Measurements from ENCODE around the gene ACAP3. TPM values are rescaled to one million over a fixed set of nuclear protein-coding genes. Genes with fewer than 3 reads are reported as not detected.

Gene ACAP3
- total RNA-seq, 1 experiment from 2014 or later: 28.1 TPM

DNA sequence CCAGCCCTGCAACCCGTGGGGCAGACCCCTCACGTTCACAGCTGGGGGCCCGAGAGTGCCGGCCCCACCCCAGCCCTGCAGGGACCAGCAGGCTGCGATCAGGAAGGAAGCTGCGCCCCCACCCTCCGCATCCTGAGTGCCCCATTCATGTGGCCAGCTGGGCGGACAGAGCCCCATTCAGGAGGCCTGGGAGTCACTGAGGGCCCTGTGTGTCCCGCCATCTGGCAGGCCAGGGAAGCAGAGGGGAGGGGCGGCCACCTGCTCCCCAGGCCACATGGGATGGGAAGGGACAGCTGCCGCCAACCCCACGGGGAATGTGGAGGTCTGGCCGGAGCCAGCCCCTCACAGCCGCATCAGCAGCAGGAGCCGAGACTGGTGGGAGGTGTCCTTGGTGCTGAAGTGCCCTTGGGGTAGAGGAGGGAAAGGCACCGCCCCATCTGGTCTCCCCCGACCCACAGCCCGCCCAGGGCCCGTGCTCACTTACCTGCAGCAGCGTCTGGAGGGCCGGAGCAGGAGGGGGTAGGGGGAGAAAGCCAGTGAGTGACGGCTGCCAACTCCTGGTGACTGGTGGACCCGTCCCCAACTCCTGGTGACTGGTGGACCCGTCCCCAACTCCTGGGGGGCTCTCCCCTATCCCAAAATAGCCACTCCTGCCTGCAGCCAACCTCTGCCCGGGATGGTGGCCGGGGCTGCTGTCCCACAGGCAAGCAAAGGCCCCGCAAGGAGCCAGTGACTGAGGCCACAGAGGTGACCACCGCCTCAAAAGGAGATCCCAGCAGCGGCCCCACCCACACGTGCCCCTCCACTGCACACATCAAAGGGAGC lies 8.7 kb downstream of the ACAP3 start:
- peaks cover 13% of the 10 kb centered on the region; the same call in 1 of the 2 replicates for H4K20me1 ChIP-seq (ENCODE audit: insufficient read depth, low read depth, low read length)
- no peaks in the 10 kb centered on the region for H3K27me3 ChIP-seq (ENCODE audit: low read length)
- no peaks in the 10 kb centered on the region for H3K36me3 ChIP-seq (ENCODE audit: insufficient read depth, low read length)
- H3K79me2 ChIP-seq (ENCODE audit: low read length): peaks cover 10% of the 10 kb centered on the region
- peak; percentile 73 for DNase-seq
- H3K4me2 ChIP-seq (ENCODE audit: low read depth, low read length, poor library complexity, severe bottlenecking): no peak overlapping the region
- no peak overlapping the region for H3K4me3 ChIP-seq (ENCODE audit: low read length)
- H3K9me3 ChIP-seq (ENCODE audit: low read length): no peaks in the 10 kb centered on the region
- H3K9ac ChIP-seq (ENCODE audit: low read length): no peak overlapping the region
- no peaks in the 10 kb centered on the region for H3K9me2 ChIP-seq (replicated peaks; ENCODE audit: insufficient read depth, low read length)
- H3K27ac ChIP-seq (ENCODE audit: low read length): no peak overlapping the region
- H2AFZ ChIP-seq (ENCODE audit: low read length): no peak overlapping the region
- H3K4me1 ChIP-seq (ENCODE audit: low read length): peaks cover 3% of the 10 kb centered on the region

DNA sequence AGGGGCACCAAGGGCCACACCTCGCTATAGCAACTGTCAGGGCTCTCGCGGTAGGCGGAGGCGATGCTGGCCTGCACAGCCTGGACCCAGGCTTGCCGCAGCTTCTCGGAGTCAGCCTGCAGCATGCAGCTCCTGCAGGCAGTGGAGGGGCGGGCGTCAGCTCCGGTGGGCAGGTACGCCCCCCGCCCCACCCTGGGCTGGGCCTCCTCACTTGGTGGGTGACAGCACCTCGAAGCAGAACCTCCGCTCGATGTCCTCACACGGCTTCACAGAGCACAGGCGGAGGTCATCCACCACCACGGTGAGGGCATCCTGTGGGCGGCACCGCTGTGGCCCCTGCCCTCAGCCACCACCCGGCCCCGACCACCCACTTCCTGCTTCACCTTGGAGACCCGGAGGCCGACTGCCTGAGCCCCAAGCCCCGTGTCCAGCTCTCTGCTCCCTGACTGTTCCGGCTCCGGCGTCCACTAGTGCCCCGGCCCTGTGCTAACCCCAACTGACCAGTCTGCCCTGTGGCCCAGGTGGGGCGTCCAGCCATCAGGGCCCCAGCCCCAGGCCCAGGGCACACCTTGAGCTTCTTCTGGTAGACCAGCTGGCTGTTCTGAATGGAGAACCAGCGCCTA lies 9.8 kb downstream of the ACAP3 start:
- no peaks in the 10 kb centered on the region for H3K36me3 ChIP-seq (ENCODE audit: insufficient read depth, low read length)
- no peak for DNase-seq
- H3K27me3 ChIP-seq (ENCODE audit: low read length): no peaks in the 10 kb centered on the region
- H4K20me1 ChIP-seq (ENCODE audit: insufficient read depth, low read depth, low read length): peaks cover 13% of the 10 kb centered on the region; the same call in 1 of the 2 replicates
- no peak overlapping the region for H3K4me2 ChIP-seq (ENCODE audit: low read depth, low read length, poor library complexity, severe bottlenecking)
- no peak overlapping the region for H3K27ac ChIP-seq (ENCODE audit: low read length)
- peaks cover under 1% of the 10 kb centered on the region; the same call in 1 of the 2 replicates for H3K79me2 ChIP-seq (ENCODE audit: low read length)
- H3K9ac ChIP-seq (ENCODE audit: low read length): no peak overlapping the region
- H3K9me2 ChIP-seq (replicated peaks; ENCODE audit: insufficient read depth, low read length): no peaks in the 10 kb centered on the region
- no peaks in the 10 kb centered on the region for H3K9me3 ChIP-seq (ENCODE audit: low read length)
- H3K4me1 ChIP-seq (ENCODE audit: low read length): no peaks in the 10 kb centered on the region
- no peak overlapping the region for H2AFZ ChIP-seq (ENCODE audit: low read length)
- no peak overlapping the region for H3K4me3 ChIP-seq (ENCODE audit: low read length)

DNA sequence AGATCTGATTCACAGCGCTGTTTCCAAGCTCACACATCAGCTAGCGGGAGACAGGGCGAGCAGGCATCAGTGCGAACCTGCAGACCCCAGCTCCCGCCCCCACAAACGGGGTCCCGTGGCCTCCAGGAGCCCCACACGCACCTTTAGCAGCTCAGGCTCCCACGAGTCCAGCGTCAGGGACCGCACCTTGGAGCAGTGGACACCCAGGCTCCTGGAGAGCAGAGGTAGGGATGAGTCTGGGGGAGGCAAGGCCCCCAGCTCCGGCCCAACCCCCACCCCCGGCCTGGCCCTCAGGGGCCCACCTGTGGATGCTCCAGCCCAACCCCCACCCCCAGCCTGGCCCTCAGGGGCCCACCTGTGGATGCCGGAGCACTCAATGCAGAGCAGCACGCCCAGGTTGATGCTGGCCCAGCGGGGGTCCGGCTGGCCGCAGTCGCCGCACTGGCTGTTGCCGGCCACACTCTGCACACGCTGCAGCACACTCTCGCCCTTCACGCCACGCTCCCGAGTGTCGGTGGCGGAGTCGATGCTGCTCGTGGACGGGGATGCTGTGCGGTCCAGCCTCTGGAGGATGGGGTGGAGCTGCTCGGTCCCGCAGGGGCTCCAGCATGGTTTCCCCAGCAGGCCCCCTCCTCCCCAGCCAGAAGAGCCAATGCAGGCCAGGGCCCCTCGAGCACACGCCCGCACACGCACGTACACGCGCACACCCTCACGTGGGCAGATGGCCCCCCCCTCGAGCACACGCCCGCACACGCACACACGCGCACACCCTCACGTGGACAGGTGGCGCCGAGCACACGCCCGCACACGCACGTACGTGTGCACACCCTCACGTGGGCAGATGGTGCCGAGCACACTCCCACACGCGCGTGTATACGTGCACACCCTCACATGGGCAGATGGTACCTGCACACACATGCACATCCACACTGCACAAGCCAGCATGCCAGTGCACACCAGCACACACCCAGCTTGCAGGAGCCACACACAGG lies 11.4 kb downstream of the ACAP3 start:
- Histone ChIP-seq H3K9me3 (ENCODE audit: low read length) (no peaks in the 10 kb centered on the region), H2AFZ (ENCODE audit: low read length) (no peak overlapping the region), H3K27ac (ENCODE audit: low read length) (no peak overlapping the region), H3K79me2 (ENCODE audit: low read length) (no peaks in the 10 kb centered on the region), H3K4me1 (ENCODE audit: low read length) (no peaks in the 10 kb centered on the region), H3K27me3 (ENCODE audit: low read length) (no peaks in the 10 kb centered on the region), H3K9me2 (replicated peaks; ENCODE audit: insufficient read depth, low read length) (no peaks in the 10 kb centered on the region), H4K20me1 (ENCODE audit: insufficient read depth, low read depth, low read length) (peaks cover 13% of the 10 kb centered on the region; the same call in 1 of the 2 replicates), H3K4me2 (ENCODE audit: low read depth, low read length, poor library complexity, severe bottlenecking) (no peak overlapping the region), H3K9ac (ENCODE audit: low read length) (no peak overlapping the region), H3K36me3 (ENCODE audit: insufficient read depth, low read length) (no peaks in the 10 kb centered on the region), H3K4me3 (ENCODE audit: low read length) (no peak overlapping the region)
- DNase-seq: no peak

DNA sequence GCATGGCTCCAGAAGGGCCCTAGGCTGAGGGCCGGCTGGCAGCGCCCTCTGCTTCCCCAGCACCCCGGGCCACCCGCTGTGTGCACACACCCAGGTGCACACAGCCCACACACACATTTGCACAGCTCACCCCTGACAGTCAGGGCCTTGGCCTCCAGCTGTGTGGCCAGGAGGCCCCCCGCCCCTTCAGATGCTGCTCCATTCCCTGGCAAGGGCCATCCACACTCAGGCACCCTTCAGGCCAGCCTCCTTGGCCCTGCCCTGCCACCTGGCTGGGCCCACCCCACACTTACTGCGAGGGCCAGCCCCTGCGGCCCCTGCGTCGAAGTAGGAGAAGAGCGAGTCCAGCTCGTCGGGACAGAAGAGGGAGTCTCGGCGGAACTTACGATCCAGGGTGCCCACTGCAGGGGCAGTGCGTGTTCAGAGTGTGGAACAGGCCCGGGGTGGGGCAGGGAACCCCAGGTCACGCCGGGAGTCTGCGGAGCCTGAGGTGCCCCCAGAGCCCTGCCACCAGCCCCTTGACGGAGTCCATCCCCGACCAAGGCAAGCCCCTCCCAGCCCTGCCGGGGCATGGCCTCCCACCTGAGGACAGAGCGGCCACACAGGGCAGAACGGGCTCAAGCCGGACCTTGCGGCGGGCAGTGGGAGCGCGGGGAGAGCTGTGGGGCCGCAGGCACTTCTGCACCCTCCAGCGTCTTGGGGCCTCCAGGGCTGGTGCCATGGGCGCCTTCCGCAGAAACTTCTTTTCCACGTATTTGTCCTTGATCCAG lies 12.4 kb downstream of the ACAP3 start:
- H3K4me1 ChIP-seq (ENCODE audit: low read length): no peaks in the 10 kb centered on the region
- H3K9me3 ChIP-seq (ENCODE audit: low read length): no peaks in the 10 kb centered on the region
- H3K4me2 ChIP-seq (ENCODE audit: low read depth, low read length, poor library complexity, severe bottlenecking): no peak overlapping the region
- H3K4me3 ChIP-seq (ENCODE audit: low read length): no peak overlapping the region
- no peak overlapping the region for H2AFZ ChIP-seq (ENCODE audit: low read length)
- H3K79me2 ChIP-seq (ENCODE audit: low read length): no peaks in the 10 kb centered on the region
- H3K9me2 ChIP-seq (replicated peaks; ENCODE audit: insufficient read depth, low read length): no peaks in the 10 kb centered on the region
- DNase-seq: no peak
- no peak overlapping the region for H3K27ac ChIP-seq (ENCODE audit: low read length)
- no peaks in the 10 kb centered on the region for H3K27me3 ChIP-seq (ENCODE audit: low read length)
- peaks cover 12% of the 10 kb centered on the region; the same call in 1 of the 2 replicates for H4K20me1 ChIP-seq (ENCODE audit: insufficient read depth, low read depth, low read length)
- H3K9ac ChIP-seq (ENCODE audit: low read length): no peak overlapping the region
- H3K36me3 ChIP-seq (ENCODE audit: insufficient read depth, low read length): no peaks in the 10 kb centered on the region

DNA sequence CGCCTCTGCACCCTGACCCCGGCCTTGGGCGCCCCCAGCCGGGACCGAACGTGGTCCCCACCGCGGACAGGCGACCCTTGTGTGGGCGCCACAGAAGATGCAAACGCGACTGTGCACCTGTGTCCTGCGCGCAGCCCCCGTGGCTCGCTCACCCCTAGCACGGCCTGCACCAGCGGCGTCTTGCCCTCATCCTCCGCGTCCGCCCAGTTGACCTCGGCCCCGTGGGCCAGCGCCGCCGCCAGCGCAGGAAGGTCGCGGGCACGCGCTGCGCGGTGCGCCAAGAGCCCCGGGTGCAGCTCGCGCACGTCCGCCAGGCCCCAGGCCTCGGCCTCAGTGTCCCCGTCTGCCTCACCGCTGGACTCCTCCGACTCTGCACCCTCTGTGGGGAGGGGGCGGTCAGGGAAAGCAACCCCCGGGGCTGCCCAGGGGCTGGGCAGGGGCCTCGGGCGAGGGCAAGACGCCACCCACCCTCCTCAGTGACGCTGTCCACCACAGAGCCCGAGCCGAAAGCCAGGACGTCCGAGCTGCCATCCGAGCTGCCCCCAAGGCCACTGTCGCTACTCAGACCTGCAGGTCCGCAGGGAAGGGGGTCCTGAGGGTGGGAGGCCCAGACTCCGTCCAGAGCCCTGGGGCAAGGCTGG lies 13.4 kb downstream of the ACAP3 start:
- H2AFZ ChIP-seq (ENCODE audit: low read length): no peak overlapping the region
- no peaks in the 10 kb centered on the region for H3K79me2 ChIP-seq (ENCODE audit: low read length)
- no peaks in the 10 kb centered on the region for H3K9me2 ChIP-seq (replicated peaks; ENCODE audit: insufficient read depth, low read length)
- H3K27ac ChIP-seq (ENCODE audit: low read length): no peak overlapping the region
- no peaks in the 10 kb centered on the region for H3K9me3 ChIP-seq (ENCODE audit: low read length)
- DNase-seq: no peak
- no peaks in the 10 kb centered on the region for H3K4me1 ChIP-seq (ENCODE audit: low read length)
- H4K20me1 ChIP-seq (ENCODE audit: insufficient read depth, low read depth, low read length): 0 out of 2 replicates have a peak, but pooled peaks cover 2% of the 10 kb centered on the region
- H3K36me3 ChIP-seq (ENCODE audit: insufficient read depth, low read length): no peaks in the 10 kb centered on the region
- no peaks in the 10 kb centered on the region for H3K27me3 ChIP-seq (ENCODE audit: low read length)
- no peak overlapping the region for H3K4me2 ChIP-seq (ENCODE audit: low read depth, low read length, poor library complexity, severe bottlenecking)
- H3K9ac ChIP-seq (ENCODE audit: low read length): no peak overlapping the region
- no peak overlapping the region for H3K4me3 ChIP-seq (ENCODE audit: low read length)

DNA sequence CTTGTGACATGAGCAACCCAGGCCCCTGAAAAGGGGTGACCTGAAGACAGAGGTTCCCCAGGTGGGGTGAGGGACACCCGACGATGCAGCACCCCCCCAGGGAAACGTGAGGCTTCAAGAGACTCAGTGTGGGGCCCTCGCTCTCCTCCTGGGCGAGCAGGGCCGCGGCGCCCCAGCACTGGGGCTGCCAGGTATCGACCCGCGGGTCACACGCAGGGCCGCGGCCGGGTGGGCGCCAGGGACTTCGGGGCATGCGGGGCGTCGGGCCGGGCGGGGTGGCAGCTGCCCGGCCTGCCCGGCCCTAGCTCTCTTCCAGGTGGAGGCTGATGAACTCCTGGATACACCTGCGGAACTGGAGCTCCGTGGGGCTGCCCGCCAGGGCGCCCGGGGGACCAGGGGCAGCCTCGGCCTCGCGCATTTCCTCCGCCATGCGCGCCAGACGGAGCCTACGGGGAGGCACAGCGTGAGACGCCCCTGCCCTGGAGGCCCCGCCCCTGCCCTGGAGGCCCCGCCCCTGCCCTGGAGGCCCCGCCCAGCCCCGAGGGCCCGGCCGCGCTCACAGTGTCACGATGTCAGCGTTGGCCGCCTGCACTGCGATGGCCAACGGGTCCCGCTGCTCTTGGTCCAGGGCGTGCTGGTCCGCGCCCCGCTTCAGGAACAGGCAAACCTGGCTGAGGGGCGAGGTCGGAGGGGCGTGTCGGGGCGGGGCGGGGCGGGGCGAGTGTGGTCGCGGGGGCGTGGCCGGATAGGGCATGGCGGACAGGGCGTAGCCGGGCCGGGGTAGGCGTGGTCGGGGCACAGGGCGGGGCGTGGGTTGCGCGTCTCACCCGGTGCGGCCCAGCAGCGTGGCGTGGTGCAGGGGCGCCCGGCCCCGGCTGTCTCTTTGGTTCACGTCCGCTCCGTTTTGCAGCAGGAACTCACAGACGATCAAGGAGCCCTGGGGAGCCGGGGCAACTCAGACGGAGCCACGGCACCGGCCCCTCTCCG lies 14.2 kb downstream of the ACAP3 start:
- Histone ChIP-seq H3K4me2 (ENCODE audit: low read depth, low read length, poor library complexity, severe bottlenecking) (no peak overlapping the region), H3K4me1 (ENCODE audit: low read length) (no peaks in the 10 kb centered on the region), H2AFZ (ENCODE audit: low read length) (no peak overlapping the region), H3K9me2 (replicated peaks; ENCODE audit: insufficient read depth, low read length) (no peaks in the 10 kb centered on the region), H3K9ac (ENCODE audit: low read length) (no peak overlapping the region), H3K27ac (ENCODE audit: low read length) (no peak overlapping the region), H3K4me3 (ENCODE audit: low read length) (no peak overlapping the region), H3K9me3 (ENCODE audit: low read length) (no peaks in the 10 kb centered on the region), H3K27me3 (ENCODE audit: low read length) (no peaks in the 10 kb centered on the region), H4K20me1 (ENCODE audit: insufficient read depth, low read depth, low read length) (no peaks in the 10 kb centered on the region), H3K79me2 (ENCODE audit: low read length) (no peaks in the 10 kb centered on the region), H3K36me3 (ENCODE audit: insufficient read depth, low read length) (no peaks in the 10 kb centered on the region)
- DNase-seq: no peak
